Testis (tissue), 3 donors: ENCODE measurements around the gene C17orf67. TPM values are rescaled to one million over a fixed set of nuclear protein-coding genes. Genes with fewer than 3 reads are reported as not detected.

ENCODE experiments used
- DNase-seq: peaks from one replicate; pipeline ENCODE4 v3.0.0-alpha.2; 2019
- H3K27ac ChIP-seq, 2 donors: fragments of 200-600 bp; sonication (generic); one replicate each; pipeline ENCODE4 v1.5.1; 2019
- H3K27me3 ChIP-seq: fragments of 200-600 bp; sonication (generic); one replicate; pipeline ENCODE4 v1.5.1; 2019
- H3K36me3 ChIP-seq: fragments of 200-600 bp; sonication (generic); one replicate; pipeline ENCODE4 v1.5.1; 2017; ENCODE audit warnings: low read depth; ENCODE audit errors: missing control alignments
- H3K4me1 ChIP-seq: fragments of 200-600 bp; sonication (generic); one replicate; pipeline ENCODE4 v1.5.1; 2019
- H3K4me3 ChIP-seq, 2 donors: fragments of 200-600 bp; sonication (generic); one replicate each; pipeline ENCODE4 v1.5.1; 2017 to 2019
- H3K9me3 ChIP-seq: fragments of 200-600 bp; sonication (generic); one replicate; pipeline ENCODE4 v1.5.1; 2017
- CTCF ChIP-seq, 3 experiments: fragments of 450-650 bp in 2 of 3; fragments of 200-600 bp in 1 of 3; sonication (generic) in 1 of 3; IDR thresholded peaks; one replicate each; pipeline ENCODE4 v1.5.1; 2016 to 2019; ENCODE audit warnings: antibody characterized with exemption in 3 of 3, mild to moderate bottlenecking in 2 of 3, moderate library complexity in 1 of 3
- POLR2A ChIP-seq: fragments of 450-650 bp; IDR thresholded peaks from one replicate; pipeline ENCODE4 v1.6.1; 2017; ENCODE audit warnings: antibody characterized with exemption, mild to moderate bottlenecking, moderate library complexity
- WGBS, 2 donors: methylation state at CpG; one replicate each; pipeline ENCODE4 v1.1.5; 2018; 5-methylcytosine and 5-hydroxymethylcytosine counted together
- intact Hi-C: fragments of 100-400 bp; cut with DNase I; formaldehyde crosslinking; loops from one replicate; pipeline ENCODE4 v1.15.1; 2023; ENCODE audit warnings: low total_unique reads
- polyA plus RNA-seq: library from polyadenylated mRNA; stranded (reverse); fragments of 350-450 nt; fragmentation: Illumina TruSeq; extraction: RNeasy Lipid Tissue Mini Kit (QIAGEN cat#74804); gene quantifications from one replicate; pipeline ENCODE4 v1.2.3, GENCODE V29; 2014; ENCODE audit warnings: low read depth, low replicate concordance; ENCODE audit not compliant: insufficient read depth
- total RNA-seq, 2 donors: library from RNA; depleted of rRNA; stranded (reverse); fragments of >200 nt; gene quantifications; one replicate each; pipeline ENCODE4 v1.2.3, GENCODE V29; 2016

C17orf67 gene
- total and polyA plus RNA-seq, 3 donors from 2014 or later: 2.9 to 5.3 (median 3.7) TPM

- no peak overlapping the region for H3K4me3 ChIP-seq
- no peaks in the 10 kb centered on the region for H3K9me3 ChIP-seq
- WGBS, 2 donors: 82 to 96% methylated on average over 6 to 7 of the region's 7 CpGs
- H3K36me3 ChIP-seq: no peaks in the 10 kb centered on the region
- TF ChIP-seq POLR2A (no peak), CTCF (IDR thresholded peaks at IDR 0.05) (no peak)
- H3K4me1 ChIP-seq: peaks cover 4% of the 10 kb centered on the region
- intact Hi-C loops: loop anchor here (10.0 kb wide), 1 partner anchor 132 kb away; no protein-coding TSS in a partner anchor
- H3K27me3 ChIP-seq: no peaks in the 10 kb centered on the region
- no peak for DNase-seq
- no peak overlapping the region for H3K27ac ChIP-seq
Measured at GRCh38 chr17:56812901-56813388, 20.8 kb downstream of the C17orf67 start.

- Histone ChIP-seq H3K36me3 (no peaks in the 10 kb centered on the region), H3K27ac (no peak overlapping the region), H3K27me3 (no peaks in the 10 kb centered on the region), H3K9me3 (no peaks in the 10 kb centered on the region), H3K4me3 (no peak overlapping the region), H3K4me1 (peaks cover 4% of the 10 kb centered on the region)
- 89 to 98% methylated on average over 12 of the region's 12 CpGs for WGBS, 2 donors
- no peak for TF ChIP-seq POLR2A
- DNase-seq: no peak
- intact Hi-C loops: loop anchor here (10.0 kb wide), 1 partner anchor 134 kb away; no protein-coding TSS in a partner anchor
Measured at GRCh38 chr17:56810891-56811775, 22.6 kb downstream of the C17orf67 start.

- no peak for DNase-seq
- intact Hi-C loops: loop anchor here (10.0 kb wide), 1 partner anchor 134 kb away; no protein-coding TSS in a partner anchor
- no peak overlapping the region for H3K4me3 ChIP-seq
- WGBS, 2 donors: 58 to 78% methylated on average over 1 to 2 of the region's 2 CpGs
- H3K36me3 ChIP-seq: no peaks in the 10 kb centered on the region
- H3K27me3 ChIP-seq: no peaks in the 10 kb centered on the region
- no peak for TF ChIP-seq POLR2A
- no peak for TF ChIP-seq CTCF (IDR thresholded peaks at IDR 0.05)
- no peak overlapping the region for H3K27ac ChIP-seq
- H3K4me1 ChIP-seq: peaks cover 4% of the 10 kb centered on the region
- no peaks in the 10 kb centered on the region for H3K9me3 ChIP-seq
Measured at GRCh38 chr17:56810343-56810742, 23.4 kb downstream of the C17orf67 start.

GRCh38 chr17:56809820-56810179 is 23.9 kb downstream of the C17orf67 start:
- WGBS, 2 donors: 65 to 91% methylated on average over 1 of the region's 1 CpG
- H3K9me3 ChIP-seq: no peaks in the 10 kb centered on the region
- intact Hi-C loops: loop anchor here (10.0 kb wide), 1 partner anchor 135 kb away; no protein-coding TSS in a partner anchor
- no peak for DNase-seq
- H3K4me3 ChIP-seq: no peak overlapping the region
- H3K27ac ChIP-seq: no peak overlapping the region
- H3K27me3 ChIP-seq: no peaks in the 10 kb centered on the region
- peaks cover 4% of the 10 kb centered on the region for H3K4me1 ChIP-seq
- H3K36me3 ChIP-seq: no peaks in the 10 kb centered on the region
- TF ChIP-seq POLR2A (no peak), CTCF (IDR thresholded peaks at IDR 0.05) (no peak)

GRCh38 chr17:56809106-56809819 is 24.5 kb downstream of the C17orf67 start:
- Histone ChIP-seq H3K36me3 (no peaks in the 10 kb centered on the region), H3K27ac (no peak overlapping the region), H3K27me3 (no peaks in the 10 kb centered on the region), H3K9me3 (no peaks in the 10 kb centered on the region), H3K4me1 (peaks cover 4% of the 10 kb centered on the region), H3K4me3 (no peak overlapping the region)
- WGBS, 2 donors: 83 to 91% methylated on average over 9 of the region's 9 CpGs
- DNase-seq: no peak
- TF ChIP-seq CTCF (IDR thresholded peaks at IDR 0.05): no peak
- no peak for TF ChIP-seq POLR2A
- intact Hi-C loops: no loop called here
